Uterus (tissue), 4 donors: Measurements from ENCODE around the gene PTEN. TPM values are rescaled to one million over a fixed set of nuclear protein-coding genes. Genes with fewer than 3 reads are reported as not detected.
"Not testable (repeated sequence)": the region's sequence is repeated elsewhere in the genome, so short reads cannot be mapped to it uniquely, and the experiment has no call there.

Experiments
- DNase-seq, 2 donors: peaks; one replicate each; pipeline ENCODE4 v3.0.0-alpha.2; 2019 to 2020
- H3K27ac ChIP-seq, 2 donors: fragments of 200-600 bp; sonication (generic); 1 replicate in 1 of 2; 2 replicates in 1 of 2; pipeline ENCODE4 v1.5.1; 2016 to 2018
- H3K27me3 ChIP-seq, 2 donors: fragments of 200-600 bp; sonication (generic); one replicate each; pipeline ENCODE4 v1.5.1; 2018 to 2019; ENCODE audit warnings: control low read depth in 1 of 2
- H3K36me3 ChIP-seq, 2 donors: fragments of 200-600 bp; sonication (generic); one replicate each; pipeline ENCODE4 v1.5.1; 2019; ENCODE audit warnings: control low read depth in 1 of 2
- H3K4me1 ChIP-seq, 2 donors: fragments of 200-600 bp; sonication (generic); one replicate each; pipeline ENCODE4 v1.5.1; 2018 to 2019; ENCODE audit warnings: control low read depth in 1 of 2
- H3K4me3 ChIP-seq, 2 donors: fragments of 200-600 bp; sonication (generic); 1 replicate in 1 of 2; 2 replicates in 1 of 2; pipeline ENCODE4 v1.5.1; 2018 to 2019; ENCODE audit warnings: mild to moderate bottlenecking in 1 of 2
- H3K9me3 ChIP-seq, 2 donors: fragments of 200-600 bp; sonication (generic); one replicate each; pipeline ENCODE4 v1.5.1; 2019; ENCODE audit warnings: control low read depth in 1 of 2
- POLR2A ChIP-seq, 2 donors: fragments of 450-650 bp; IDR thresholded peaks; one replicate each; pipeline ENCODE4 v1.6.1; 2016; ENCODE audit warnings: antibody characterized with exemption in 2 of 2, mild to moderate bottlenecking in 1 of 2, moderate library complexity in 1 of 2
- intact Hi-C: fragments of 100-400 bp; cut with DNase I; formaldehyde crosslinking; loops from one replicate; pipeline ENCODE4 v1.15.1; 2023; ENCODE audit warnings: low total_unique reads
- total RNA-seq, 4 donors: library from RNA; depleted of rRNA in 3 of 4; stranded (reverse); fragments of >200 nt in 3 of 4; gene quantifications; one replicate each; pipeline versions ENCODE4 v1.1.0 to v1.2.4, GENCODE V29; 2014 to 2023
- TF ChIP-seq, protein P1 (sequence below), 4 experiments: fragments of 200-600 bp in 2 of 4; fragments of 450-650 bp in 2 of 4; sonication (generic) in 2 of 4; IDR thresholded peaks; one replicate each; pipeline ENCODE4 v1.5.1; 2016 to 2019; ENCODE audit warnings: antibody characterized with exemption in 4 of 4, mild to moderate bottlenecking in 2 of 4, moderate library complexity in 1 of 4
- donor health status: DM: yes; HTN: yes; CAD: no.

The PTEN gene
- total RNA-seq, 4 donors from 2014 or later = 40.0 to 317 (median 189) TPM

DNA sequence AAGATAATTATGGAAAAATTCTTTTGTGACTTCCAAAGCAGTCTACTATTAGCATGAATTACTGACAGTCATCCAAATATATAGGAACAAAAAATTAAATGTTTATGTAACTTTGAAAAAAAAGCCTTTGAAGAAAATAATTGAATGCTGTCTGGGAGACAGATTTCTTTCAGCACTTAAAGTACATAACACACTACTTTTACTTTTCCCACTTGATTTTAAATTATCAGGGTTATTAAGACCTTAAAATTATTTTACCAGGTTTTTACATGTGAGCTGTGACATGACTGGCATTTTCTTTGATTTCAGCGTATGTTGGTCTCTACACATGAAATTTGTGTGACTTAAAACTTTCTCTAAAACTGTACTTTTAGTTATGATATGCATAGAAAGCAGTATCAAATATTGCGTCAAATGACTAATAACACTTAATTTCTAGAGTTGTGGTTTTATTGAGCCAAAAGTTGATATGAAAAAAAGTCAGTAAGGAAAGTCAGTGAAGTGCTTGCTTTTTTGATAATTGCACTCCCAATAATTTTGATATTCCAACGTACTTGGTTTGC lies 3.1 kb downstream of the PTEN start:
- H3K4me1 ChIP-seq = no peaks in the 10 kb centered on the region
- intact Hi-C loops = no loop called here
- no peak for DNase-seq
- no peaks in the 10 kb centered on the region for H3K27me3 ChIP-seq
- no peak for TF ChIP-seq POLR2A (IDR thresholded peaks at IDR 0.05)
- TF ChIP-seq, protein P1, sequence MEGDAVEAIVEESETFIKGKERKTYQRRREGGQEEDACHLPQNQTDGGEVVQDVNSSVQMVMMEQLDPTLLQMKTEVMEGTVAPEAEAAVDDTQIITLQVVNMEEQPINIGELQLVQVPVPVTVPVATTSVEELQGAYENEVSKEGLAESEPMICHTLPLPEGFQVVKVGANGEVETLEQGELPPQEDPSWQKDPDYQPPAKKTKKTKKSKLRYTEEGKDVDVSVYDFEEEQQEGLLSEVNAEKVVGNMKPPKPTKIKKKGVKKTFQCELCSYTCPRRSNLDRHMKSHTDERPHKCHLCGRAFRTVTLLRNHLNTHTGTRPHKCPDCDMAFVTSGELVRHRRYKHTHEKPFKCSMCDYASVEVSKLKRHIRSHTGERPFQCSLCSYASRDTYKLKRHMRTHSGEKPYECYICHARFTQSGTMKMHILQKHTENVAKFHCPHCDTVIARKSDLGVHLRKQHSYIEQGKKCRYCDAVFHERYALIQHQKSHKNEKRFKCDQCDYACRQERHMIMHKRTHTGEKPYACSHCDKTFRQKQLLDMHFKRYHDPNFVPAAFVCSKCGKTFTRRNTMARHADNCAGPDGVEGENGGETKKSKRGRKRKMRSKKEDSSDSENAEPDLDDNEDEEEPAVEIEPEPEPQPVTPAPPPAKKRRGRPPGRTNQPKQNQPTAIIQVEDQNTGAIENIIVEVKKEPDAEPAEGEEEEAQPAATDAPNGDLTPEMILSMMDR (IDR thresholded peaks at IDR 0.05) = no peak
- peak overlapping the region; percentile 81 to 96 for H3K4me3 ChIP-seq
- H3K36me3 ChIP-seq = no peaks in the 10 kb centered on the region
- H3K27ac ChIP-seq = peak overlapping the region; percentile 98 to 100
- H3K9me3 ChIP-seq = no peaks in the 10 kb centered on the region

DNA sequence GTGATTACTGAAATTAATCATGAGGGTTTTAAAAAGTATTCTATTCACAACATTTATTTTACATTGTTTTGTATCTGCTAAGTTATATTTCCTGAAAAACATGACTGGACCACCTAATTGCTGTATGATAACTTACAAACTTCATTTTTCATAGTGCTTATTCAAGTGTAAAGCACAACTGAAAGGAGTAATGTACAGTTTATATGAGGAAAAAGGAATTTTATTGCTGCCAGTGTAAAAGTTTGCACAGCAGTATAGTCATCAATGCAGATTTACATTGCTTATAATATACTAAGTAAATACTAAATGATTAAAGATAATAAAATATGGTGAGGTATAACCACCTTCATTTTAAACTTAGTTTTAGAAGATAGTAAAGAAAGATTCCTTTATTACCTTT lies 4.0 kb downstream of the PTEN start:
- Histone ChIP-seq H3K4me1 (peaks cover 0 to 3% of the 10 kb centered on the region in 2 donors), H3K27ac (peak overlapping the region; percentile 98 to 100), H3K27me3 (no peaks in the 10 kb centered on the region), H3K9me3 (no peaks in the 10 kb centered on the region), H3K36me3 (no peaks in the 10 kb centered on the region), H3K4me3 (peak overlapping the region; percentile 81 to 96)
- intact Hi-C loops = no loop called here
- TF ChIP-seq, protein P1 (IDR thresholded peaks at IDR 0.05) = no peak
- TF ChIP-seq POLR2A (IDR thresholded peaks at IDR 0.05) = no peak
- DNase-seq = no peak

DNA sequence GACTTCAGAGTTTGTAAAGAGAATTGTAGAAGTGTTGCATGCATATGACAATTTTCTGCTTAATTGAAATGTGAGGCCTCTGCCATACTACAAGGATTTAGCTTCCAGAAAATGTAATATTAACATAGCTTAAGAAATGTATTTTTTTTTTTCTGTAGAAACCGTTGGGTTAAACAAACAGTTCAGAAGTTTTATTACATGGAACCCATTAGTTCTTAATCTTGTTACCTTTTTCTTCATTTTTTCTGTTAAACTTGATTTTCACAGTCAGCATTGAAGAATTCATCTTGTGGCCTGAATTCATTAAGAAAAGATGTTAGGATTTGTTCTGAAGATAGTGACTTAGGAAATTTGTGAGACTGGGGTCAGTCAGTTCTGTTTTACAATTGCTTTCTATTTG lies 4.9 kb downstream of the PTEN start:
- intact Hi-C loops = no loop called here
- no peak for DNase-seq

DNA sequence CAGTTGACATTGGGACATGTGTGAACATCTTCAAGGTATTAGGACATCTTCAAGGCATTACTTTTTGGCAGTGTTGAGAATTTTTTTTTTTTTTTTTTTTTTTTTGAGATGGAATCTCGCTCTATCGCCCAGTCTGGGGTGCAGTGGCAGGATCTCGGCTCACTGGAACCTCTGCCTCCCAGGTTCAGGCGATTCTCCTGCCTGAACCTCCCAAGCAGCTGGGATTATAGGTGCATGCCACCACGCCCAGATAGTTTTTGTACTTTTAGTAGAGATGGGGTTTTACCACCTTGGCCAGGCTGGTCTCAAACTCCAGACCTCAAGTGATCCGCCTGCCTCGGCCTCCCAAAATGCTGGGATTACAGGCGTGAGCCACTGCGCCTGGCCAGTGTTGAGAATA lies 5.7 kb downstream of the PTEN start:
- H3K27me3 ChIP-seq, DNase-seq, intact Hi-C loops, H3K36me3 ChIP-seq, H3K9me3 ChIP-seq: not testable (repeated sequence)
- H3K4me1 ChIP-seq = peaks cover 0 to 11% of the 10 kb centered on the region in 2 donors
- peak overlapping the region; percentile 98 to 100 for H3K27ac ChIP-seq
- peak overlapping the region; percentile 81 to 96 for H3K4me3 ChIP-seq

More for the DNA sequence above, 4.9 kb downstream of the PTEN start:
- no peaks in the 10 kb centered on the region for H3K9me3 ChIP-seq
- H3K4me1 ChIP-seq = peaks cover 0 to 3% of the 10 kb centered on the region in 2 donors
- H3K4me3 ChIP-seq = peak overlapping the region; percentile 81 to 96
- no peak for TF ChIP-seq POLR2A (IDR thresholded peaks at IDR 0.05)
- TF ChIP-seq, protein P1 (IDR thresholded peaks at IDR 0.05) = no peak
- H3K27ac ChIP-seq = peak overlapping the region; percentile 98 to 100
- H3K36me3 ChIP-seq = no peaks in the 10 kb centered on the region
- no peaks in the 10 kb centered on the region for H3K27me3 ChIP-seq

DNA sequence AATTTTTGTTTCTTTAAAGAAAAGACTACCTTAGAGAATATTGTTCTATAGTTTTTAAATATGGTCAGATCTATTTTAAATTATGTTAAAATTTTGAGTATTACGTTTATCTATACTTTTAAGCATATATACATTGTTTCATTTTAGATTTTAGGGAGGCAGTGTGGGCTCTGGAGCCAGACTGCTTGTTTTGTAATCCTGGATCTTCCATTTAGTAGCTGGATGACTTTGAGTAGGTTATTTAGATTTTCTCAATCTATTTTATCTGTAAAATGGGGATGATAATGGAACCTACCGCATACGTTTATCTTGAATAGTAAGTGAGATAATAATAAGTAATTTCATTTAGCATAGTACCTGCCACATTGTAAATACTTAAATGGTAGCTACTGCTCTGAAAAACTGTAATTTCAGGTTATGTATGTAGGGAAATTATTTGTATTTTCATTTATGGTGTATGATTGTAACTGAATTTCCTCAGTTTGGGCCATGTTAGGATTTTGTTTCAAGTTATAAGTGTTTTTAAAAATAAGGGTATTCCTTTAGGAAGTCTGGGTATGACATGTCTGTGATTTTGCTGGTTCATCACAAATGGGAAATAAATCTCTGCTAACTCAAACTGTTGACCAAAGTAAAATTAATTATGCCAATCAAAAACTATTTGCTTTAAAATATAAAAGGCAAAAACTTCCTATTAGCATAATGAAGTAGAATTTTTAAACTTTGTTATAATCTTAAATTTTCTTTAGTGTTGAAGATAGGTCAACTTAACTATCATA lies 6.5 kb downstream of the PTEN start:
- intact Hi-C loops = no loop called here
- no peaks in the 10 kb centered on the region for H3K27me3 ChIP-seq
- no peaks in the 10 kb centered on the region for H3K9me3 ChIP-seq
- H3K27ac ChIP-seq = peak overlapping the region in 1 of 2 donors; percentile 100
- TF ChIP-seq, protein P1 (IDR thresholded peaks at IDR 0.05) = no peak
- TF ChIP-seq POLR2A (IDR thresholded peaks at IDR 0.05) = no peak
- no peaks in the 10 kb centered on the region for H3K36me3 ChIP-seq
- DNase-seq = no peak
- peak overlapping the region in 1 of 2 donors; percentile 96 for H3K4me3 ChIP-seq
- H3K4me1 ChIP-seq = peaks cover 0 to 14% of the 10 kb centered on the region in 2 donors
